Fibroblast of lung (primary cell): ENCODE data around the gene PCSK1N.

Experiments used
- EZH2 ChIP-seq: IDR thresholded peaks from 2 replicates; pipeline ENCODE4 v1.5.1; 2012; ENCODE audit warnings: low read length, control low read depth, mild to moderate bottlenecking; ENCODE audit errors: missing control alignments
- TF ChIP-seq, protein P1 (sequence below), 2 donors: IDR thresholded peaks in 1 of 2; conservative IDR thresholded peaks in 1 of 2; 1 replicate in 1 of 2; 2 replicates in 1 of 2; pipeline ENCODE4 v1.5.1; 2011 to 2012; ENCODE audit warnings: low read length in 2 of 2, control low read depth in 1 of 2, inconsistent platforms in 1 of 2, low read depth in 1 of 2, mild to moderate bottlenecking in 1 of 2

DNA sequence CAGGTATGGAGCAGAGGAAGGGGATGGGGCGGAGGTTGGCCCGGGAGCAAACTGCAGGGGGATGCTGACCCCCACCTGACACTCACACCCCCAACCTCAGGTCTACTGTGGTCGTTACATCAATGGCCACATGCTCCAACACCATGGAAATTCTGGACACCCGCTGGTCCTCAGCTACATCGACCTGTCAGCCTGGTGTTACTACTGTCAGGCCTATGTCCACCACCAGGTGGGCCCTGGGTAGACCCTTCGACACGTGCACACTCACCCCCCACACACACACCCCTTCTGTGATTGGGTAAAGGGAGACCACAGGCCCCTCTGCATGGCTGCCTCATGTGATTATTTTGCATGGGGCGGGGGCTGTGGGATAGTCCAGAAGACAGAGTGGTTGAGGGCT is 11.3 kb downstream of the PCSK1N start:
- TF ChIP-seq, protein P1, sequence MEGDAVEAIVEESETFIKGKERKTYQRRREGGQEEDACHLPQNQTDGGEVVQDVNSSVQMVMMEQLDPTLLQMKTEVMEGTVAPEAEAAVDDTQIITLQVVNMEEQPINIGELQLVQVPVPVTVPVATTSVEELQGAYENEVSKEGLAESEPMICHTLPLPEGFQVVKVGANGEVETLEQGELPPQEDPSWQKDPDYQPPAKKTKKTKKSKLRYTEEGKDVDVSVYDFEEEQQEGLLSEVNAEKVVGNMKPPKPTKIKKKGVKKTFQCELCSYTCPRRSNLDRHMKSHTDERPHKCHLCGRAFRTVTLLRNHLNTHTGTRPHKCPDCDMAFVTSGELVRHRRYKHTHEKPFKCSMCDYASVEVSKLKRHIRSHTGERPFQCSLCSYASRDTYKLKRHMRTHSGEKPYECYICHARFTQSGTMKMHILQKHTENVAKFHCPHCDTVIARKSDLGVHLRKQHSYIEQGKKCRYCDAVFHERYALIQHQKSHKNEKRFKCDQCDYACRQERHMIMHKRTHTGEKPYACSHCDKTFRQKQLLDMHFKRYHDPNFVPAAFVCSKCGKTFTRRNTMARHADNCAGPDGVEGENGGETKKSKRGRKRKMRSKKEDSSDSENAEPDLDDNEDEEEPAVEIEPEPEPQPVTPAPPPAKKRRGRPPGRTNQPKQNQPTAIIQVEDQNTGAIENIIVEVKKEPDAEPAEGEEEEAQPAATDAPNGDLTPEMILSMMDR (conservative IDR thresholded peaks at IDR 0.05 in 1 of 2, IDR thresholded peaks at IDR 0.05 in 1 of 2; ENCODE audit: low read depth in 1 of 2, low read length in 2 of 2): no peak
- TF ChIP-seq EZH2: no peak
